GM18505 (cell line): ENCODE measurements around the gene SLC25A38.

Source experiments
- ATAC-seq: cut with Tn5 transposase; IDR thresholded peaks from one replicate; pipeline ENCODE4 v1.9.1; 2021; ENCODE audit not compliant: unreplicated experiment
- POLR2A ChIP-seq: IDR thresholded peaks from 4 replicates; pipeline ENCODE4 v1.6.1; 2011; ENCODE audit warnings: borderline replicate concordance; ENCODE audit not compliant: insufficient read depth, insufficient read length; ENCODE audit errors: extremely low read depth

The SLC25A38 gene

DNA sequence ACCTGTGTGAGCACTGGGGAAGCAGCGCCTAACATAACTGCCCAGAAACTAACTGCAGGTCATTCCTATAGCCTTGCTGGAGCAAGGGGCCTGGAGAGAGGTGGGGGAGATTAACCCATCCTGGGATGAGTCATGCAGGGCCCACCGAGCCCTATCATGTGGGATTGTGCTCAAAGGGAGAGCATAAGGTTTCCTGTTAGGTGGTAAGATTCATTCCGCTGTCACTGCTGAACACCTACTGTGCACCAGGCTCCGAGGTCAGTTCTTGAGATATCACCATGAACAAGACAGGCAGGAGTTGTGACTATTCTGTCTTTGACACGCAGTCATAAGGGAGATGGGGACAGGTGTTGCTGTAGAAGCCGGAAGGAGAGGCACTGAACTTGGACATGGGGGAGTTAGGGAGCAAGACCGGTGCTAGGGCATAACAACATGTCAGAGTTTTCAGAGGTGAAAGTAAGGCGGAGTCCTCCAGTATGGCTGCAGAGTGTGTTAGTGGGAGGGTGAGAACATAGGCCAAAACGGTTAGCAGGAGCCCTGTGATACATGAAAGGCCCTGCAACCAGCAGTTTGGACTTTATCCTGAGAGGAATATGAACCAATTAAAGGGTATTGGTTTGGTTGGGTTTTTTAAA, 2.4 kb downstream of the SLC25A38 start:
- no peak for TF ChIP-seq POLR2A
- no peak for ATAC-seq

DNA sequence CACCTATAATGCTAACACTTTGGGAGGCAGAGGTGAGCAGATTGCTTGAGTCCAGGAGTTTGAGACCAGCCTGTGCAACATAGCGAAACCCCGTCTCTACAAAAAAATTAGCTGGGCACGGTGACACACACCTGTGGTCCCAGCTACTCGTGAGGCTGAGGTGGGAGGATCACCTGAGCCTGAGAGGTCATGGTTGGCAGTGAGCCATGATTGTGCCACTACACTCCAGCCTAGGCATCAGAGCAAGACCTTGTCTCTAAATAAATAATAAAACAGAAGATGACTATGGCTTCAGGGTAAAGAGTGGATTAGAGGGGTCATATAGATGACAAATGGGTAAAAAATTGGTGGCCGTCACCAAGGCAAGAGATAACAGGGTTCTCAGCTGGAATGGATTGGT, 3.1 kb downstream of the SLC25A38 start:
- TF ChIP-seq POLR2A = no peak
- no peak for ATAC-seq

GRCh38 chr3:39387411-39387975, 4.3 kb downstream of the SLC25A38 start:
- ATAC-seq = no peak
- TF ChIP-seq POLR2A = no peak

- no peak for ATAC-seq
- no peak for TF ChIP-seq POLR2A
Observed at GRCh38 chr3:39388153-39388552, 5.0 kb downstream of the SLC25A38 start.

- TF ChIP-seq POLR2A = no peak
- peak; percentile 64 for ATAC-seq
Observed at GRCh38 chr3:39388741-39389248, 5.6 kb downstream of the SLC25A38 start.

GRCh38 chr3:39390181-39390580, 7.0 kb downstream of the SLC25A38 start:
- TF ChIP-seq POLR2A = no peak
- ATAC-seq = no peak

DNA sequence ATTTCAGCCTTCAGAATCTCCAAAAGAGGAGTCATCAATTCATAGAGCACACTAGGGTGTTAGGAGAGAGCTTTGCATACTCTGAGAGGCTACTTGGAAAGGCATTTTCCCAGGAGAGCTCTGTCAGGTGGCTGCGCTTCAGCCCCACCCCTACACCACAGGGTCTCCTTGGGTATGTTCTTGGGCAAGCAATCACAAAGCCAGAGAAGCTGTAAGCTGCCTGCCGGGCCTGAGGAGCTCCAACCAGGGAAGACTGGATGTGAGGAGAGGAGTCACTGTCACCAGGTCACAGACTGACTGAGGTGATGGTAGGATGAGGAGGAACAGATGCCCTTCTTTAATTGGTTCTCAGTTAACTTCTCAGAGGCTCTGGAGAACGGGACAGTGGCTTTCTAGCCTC, 13.5 kb downstream of the SLC25A38 start:
- no peak for ATAC-seq
- no peak for TF ChIP-seq POLR2A

DNA sequence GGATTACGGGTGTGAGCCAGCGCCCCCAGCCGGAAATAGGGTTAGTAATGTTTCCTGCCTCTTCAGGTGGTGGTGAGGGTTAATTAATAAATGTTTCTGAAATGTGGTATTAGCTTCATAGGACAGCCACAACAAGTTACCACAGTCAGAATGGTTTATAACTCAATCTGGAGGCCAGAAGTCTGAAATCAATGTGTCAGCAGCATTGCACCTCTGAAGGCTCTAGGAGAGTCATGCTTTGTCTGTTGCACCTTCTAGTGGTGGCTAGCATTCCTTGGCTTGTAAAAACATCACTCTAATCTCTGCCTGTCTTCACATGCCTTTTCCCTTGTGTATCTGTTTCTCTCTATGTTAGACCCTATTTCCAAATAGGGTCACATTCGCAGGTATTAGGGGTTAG, 15.5 kb downstream of the SLC25A38 start:
- ATAC-seq = no peak
- TF ChIP-seq POLR2A = no peak

DNA sequence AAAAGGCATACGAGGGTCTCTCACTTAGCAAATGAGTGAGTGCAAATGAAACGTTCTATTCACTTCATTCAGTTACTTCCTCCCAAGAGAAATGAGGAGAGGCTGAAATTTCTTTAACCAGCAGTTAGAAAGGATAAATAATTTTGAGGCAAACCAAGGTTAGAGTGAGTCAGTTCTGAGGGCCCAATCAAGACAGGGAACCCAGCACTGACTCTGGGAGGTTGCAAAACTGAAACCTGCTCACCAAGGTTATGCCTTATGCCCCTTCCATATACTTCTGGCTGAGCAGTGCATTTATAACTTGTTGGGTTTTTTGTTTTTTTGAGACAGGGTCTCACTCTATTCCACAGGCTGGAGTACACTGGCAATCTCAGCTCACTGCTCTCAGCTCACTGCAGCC, 18.8 kb downstream of the SLC25A38 start:
- ATAC-seq = no peak
- TF ChIP-seq POLR2A = no peak

DNA sequence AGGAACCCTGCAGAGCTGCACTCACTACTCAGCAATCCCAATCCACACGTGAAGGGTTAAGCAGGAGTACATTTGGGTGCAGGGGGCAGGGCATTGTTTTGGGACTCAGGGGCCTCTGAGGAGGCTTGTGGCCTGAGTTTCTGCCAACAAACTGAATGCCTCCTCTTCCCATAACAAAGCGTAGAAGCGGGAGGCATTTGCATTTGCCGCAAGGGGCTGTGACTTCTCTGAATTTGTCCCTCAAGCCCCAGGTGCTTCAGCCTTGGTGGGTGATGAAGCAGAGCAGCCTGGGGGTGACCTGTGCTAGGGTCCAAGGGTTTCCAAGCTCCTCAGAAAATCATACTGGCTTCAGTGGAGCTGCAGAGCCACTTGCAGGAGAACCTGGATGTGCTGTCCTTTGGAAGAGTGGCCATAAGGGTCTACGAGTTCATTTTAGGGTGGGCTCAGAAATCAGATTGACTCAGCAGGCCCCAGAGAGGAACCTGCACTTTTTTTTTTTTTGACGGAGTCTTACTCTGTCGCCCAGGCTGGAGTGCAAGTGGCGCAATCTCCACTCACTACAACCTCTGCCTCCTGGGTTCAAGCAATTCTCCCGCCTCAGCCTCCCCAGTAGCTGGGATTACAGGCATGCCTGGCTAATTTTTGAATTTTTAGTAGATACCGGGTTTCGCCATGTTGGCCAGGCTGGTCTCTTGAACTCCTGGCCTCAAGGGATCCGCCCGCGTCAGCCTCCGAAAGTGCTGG, 21.9 kb downstream of the SLC25A38 start:
- no peak for TF ChIP-seq POLR2A
- ATAC-seq = no peak

GRCh38 chr3:39405687-39406367, 22.7 kb downstream of the SLC25A38 start:
- ATAC-seq = no peak
- TF ChIP-seq POLR2A = no peak

DNA sequence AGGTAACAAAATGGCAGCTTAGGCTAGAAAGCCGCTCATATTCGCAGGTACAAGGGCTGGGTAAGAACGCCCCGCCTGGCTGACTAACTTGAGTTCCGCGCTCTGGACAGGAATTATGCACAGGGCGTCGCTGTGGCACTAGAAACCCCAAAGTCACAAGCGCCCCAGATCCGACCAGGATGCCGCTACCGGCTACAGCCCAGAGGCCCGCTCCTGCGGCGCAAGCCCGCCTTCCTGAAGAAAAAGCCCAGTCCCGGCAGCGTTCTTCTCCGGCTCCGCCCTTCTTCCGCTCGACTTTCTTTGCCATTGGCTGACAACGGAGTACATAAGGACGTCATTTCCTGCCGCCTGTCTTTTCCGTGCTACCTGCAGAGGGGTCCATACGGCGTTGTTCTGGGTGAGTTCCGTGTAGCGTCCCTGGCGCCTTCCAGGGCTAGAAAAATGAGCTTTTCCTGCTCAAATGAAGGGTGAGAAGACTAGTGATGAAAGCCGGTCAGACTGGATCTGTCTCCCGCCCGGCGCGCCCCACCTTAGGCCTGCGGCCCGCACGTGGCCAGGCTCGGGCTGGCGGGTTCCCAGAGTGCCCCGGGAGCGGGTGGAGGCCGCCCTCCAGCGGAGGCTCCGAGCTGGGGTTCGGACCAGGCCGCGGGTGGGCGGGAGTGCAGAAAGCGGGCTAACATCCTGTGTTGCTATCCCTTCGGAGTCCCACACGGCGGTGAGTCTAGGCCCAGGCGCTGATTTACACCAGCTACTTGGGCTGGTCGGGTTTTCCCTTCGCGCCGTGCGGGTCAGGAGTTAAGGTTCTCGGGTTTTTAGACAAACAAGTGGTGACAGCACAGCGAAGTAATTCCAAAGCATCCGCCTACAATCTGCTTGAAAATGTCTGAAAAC, 23.4 kb downstream of the SLC25A38 start, which contains the start of gene RPSA:
Gene RPSA, plus strand, starts transcription at position 353 of the 891 bp plus-strand sequence. CDS start 934 bp downstream, outside the sequence.
- peak; percentile 99 for TF ChIP-seq POLR2A
- ATAC-seq = peak; percentile 92
